IMR-90 (cell line): Measurements from ENCODE around the gene RGS9. TPM values are rescaled to one million over a fixed set of nuclear protein-coding genes. Genes with fewer than 3 reads are reported as not detected.

ENCODE experiments used
- ATAC-seq: fragments of 200-7000 bp; cut with Tn5 transposase; 2 replicates; pipeline ENCODE4 v1.9.1; 2020; ENCODE audit warnings: low read depth, mild to moderate bottlenecking, moderate library complexity
- BruUV-seq: library from RNA; stranded (reverse); fragments of 400-500 nt; replicated peaks from 2 replicates; lab custom pipeline; 2021; lab: Mats Ljungman, UMichigan
- CTCF ChIA-PET: fragments of 300-600 bp; formaldehyde crosslinking; extraction: SDS; loops from one replicate; lab custom pipeline; 2021; ENCODE audit warnings: antibody characterized with exemption; lab: Yijun Ruan, JAX
- POLR2A ChIA-PET: fragments of 300-600 bp; sonication (Branson Sonifier 250); formaldehyde crosslinking; loops from one replicate; lab custom pipeline; 2022; ENCODE audit warnings: antibody characterized with exemption; ENCODE audit not compliant: unreplicated experiment; lab: Charles Lee
- DNase-seq: peaks from one replicate; pipeline ENCODE4 v3.0.0; 2013
- H2AFZ ChIP-seq: replicated peaks from 2 replicates; pipeline ENCODE3; 2013; ENCODE audit warnings: low read length, mild to moderate bottlenecking; ENCODE audit not compliant: poor library complexity
- H2AK5ac ChIP-seq: 2 replicates; pipeline ENCODE4 v1.6.1; 2013; ENCODE audit warnings: low read depth, low read length, inconsistent platforms
- H2AK9ac ChIP-seq: replicated peaks from 2 replicates; pipeline ENCODE3; 2013; ENCODE audit warnings: mild to moderate bottlenecking, low read depth, low read length, moderate library complexity; ENCODE audit not compliant: poor library complexity
- H2BK120ac ChIP-seq: 2 replicates; pipeline ENCODE4 v1.6.1; 2013; ENCODE audit warnings: low read depth, low read length, inconsistent platforms
- H2BK15ac ChIP-seq: 3 replicates; pipeline ENCODE4 v1.6.1; 2013; ENCODE audit warnings: low read depth, low read length, inconsistent platforms
- H2BK20ac ChIP-seq: 2 replicates; pipeline ENCODE4 v1.6.1; 2013; ENCODE audit warnings: low read depth, mild to moderate bottlenecking, inconsistent platforms, low read length, moderate library complexity
- H2BK5ac ChIP-seq: 2 replicates; pipeline ENCODE4 v1.6.1; 2013; ENCODE audit warnings: mild to moderate bottlenecking, low read depth, low read length, inconsistent platforms; ENCODE audit not compliant: poor library complexity, severe bottlenecking
- H3K14ac ChIP-seq: replicated peaks from 2 replicates; pipeline ENCODE4 v1.6.1; 2013; ENCODE audit warnings: low read depth, low read length, inconsistent platforms
- H3K18ac ChIP-seq: 2 replicates; pipeline ENCODE4 v1.6.1; 2013; ENCODE audit warnings: low read depth, low read length, control low read depth
- H3K23ac ChIP-seq: 2 replicates; pipeline ENCODE4 v1.6.1; 2013; ENCODE audit warnings: low read depth, low read length, inconsistent platforms
- H3K27ac ChIP-seq: 2 replicates; pipeline ENCODE4 v1.5.1; 2013; ENCODE audit warnings: mild to moderate bottlenecking, control low read depth, low read length; ENCODE audit not compliant: insufficient read depth
- H3K27me3 ChIP-seq: 2 replicates; pipeline ENCODE4 v1.6.1; 2013; ENCODE audit warnings: low read length; ENCODE audit not compliant: control insufficient read depth, insufficient read depth
- H3K36me3 ChIP-seq: 2 replicates; pipeline ENCODE4 v1.6.1; 2013; ENCODE audit warnings: low read length, mixed read lengths; ENCODE audit not compliant: control insufficient read depth, insufficient read depth
- H3K4ac ChIP-seq: 2 replicates; pipeline ENCODE4 v1.6.1; 2013; ENCODE audit warnings: low read depth, low read length, inconsistent platforms
- H3K4me1 ChIP-seq: 2 replicates; pipeline ENCODE4 v1.6.1; 2013; ENCODE audit warnings: low read length, mixed read lengths; ENCODE audit not compliant: control insufficient read depth, insufficient read depth
- H3K4me2 ChIP-seq: 2 replicates; pipeline ENCODE4 v1.6.1; 2013; ENCODE audit warnings: low read depth, mild to moderate bottlenecking, control low read depth, low read length, moderate library complexity
- H3K4me3 ChIP-seq: 2 replicates; pipeline ENCODE4 v1.5.1; 2013; ENCODE audit warnings: low read depth, mild to moderate bottlenecking, control low read depth, low read length, moderate library complexity; ENCODE audit not compliant: insufficient read depth
- H3K56ac ChIP-seq: 2 replicates; pipeline ENCODE4 v1.6.1; 2013; ENCODE audit warnings: low read length, inconsistent platforms; ENCODE audit not compliant: insufficient read depth; ENCODE audit errors: extremely low read depth
- H3K79me1 ChIP-seq, 2 experiments: 2 replicates each; pipeline ENCODE4 v1.6.1; 2013; ENCODE audit warnings: low read length in 2 of 2, inconsistent platforms in 1 of 2, low read depth in 1 of 2
- H3K9ac ChIP-seq: 2 replicates; pipeline ENCODE4 v1.6.1; 2013; ENCODE audit warnings: low read depth, low read length, control low read depth
- H3K9me1 ChIP-seq: 2 replicates; pipeline ENCODE4 v1.6.1; 2013; ENCODE audit warnings: low read length, inconsistent platforms; ENCODE audit not compliant: insufficient read depth
- H3K9me3 ChIP-seq: 2 replicates; pipeline ENCODE4 v1.6.1; 2013; ENCODE audit warnings: low read length; ENCODE audit not compliant: control insufficient read depth, insufficient read depth
- H4K20me1 ChIP-seq: 2 replicates; pipeline ENCODE4 v1.6.1; 2013; ENCODE audit warnings: low read length, inconsistent platforms; ENCODE audit not compliant: insufficient read depth
- H4K5ac ChIP-seq: 2 replicates; pipeline ENCODE4 v1.6.1; 2013; ENCODE audit warnings: mild to moderate bottlenecking, low read depth, low read length, control low read depth
- H4K8ac ChIP-seq, 2 experiments: 2 replicates each; pipeline ENCODE4 v1.6.1; 2013; ENCODE audit warnings: low read depth in 2 of 2, low read length in 2 of 2, control low read depth in 1 of 2, inconsistent platforms in 1 of 2
- H4K91ac ChIP-seq: 2 replicates; pipeline ENCODE4 v1.6.1; 2013; ENCODE audit warnings: low read depth, low read length, inconsistent platforms; ENCODE audit not compliant: insufficient read depth
- BHLHE40 ChIP-seq: fragments of 150-350 bp; IDR thresholded peaks from 2 replicates; pipeline ENCODE4 v1.6.1; 2016; ENCODE audit warnings: mild to moderate bottlenecking, low read depth, low read length
- CEBPB ChIP-seq: IDR thresholded peaks from 2 replicates; pipeline ENCODE4 v1.6.1; 2012; ENCODE audit warnings: low read depth, low read length, improper control_type of control experiment
- CHD1 ChIP-seq: IDR thresholded peaks from 2 replicates; pipeline ENCODE4 v1.6.1; 2012; ENCODE audit warnings: low read depth, low read length, improper control_type of control experiment
- ELK1 ChIP-seq: fragments of 150-350 bp; IDR thresholded peaks from 2 replicates; pipeline ENCODE4 v1.6.1; 2016; ENCODE audit warnings: low read depth, mild to moderate bottlenecking, low read length, moderate library complexity, borderline replicate concordance
- MAFK ChIP-seq: IDR thresholded peaks from 2 replicates; pipeline ENCODE4 v1.6.1; 2012; ENCODE audit warnings: low read depth, low read length, improper control_type of control experiment
- MAZ ChIP-seq: IDR thresholded peaks from 2 replicates; pipeline ENCODE4 v1.6.1; 2012; ENCODE audit warnings: low read depth, mild to moderate bottlenecking, low read length, improper control_type of control experiment, moderate library complexity, borderline replicate concordance
- MXI1 ChIP-seq: IDR thresholded peaks from 2 replicates; pipeline ENCODE4 v1.6.1; 2012; ENCODE audit warnings: low read depth, mild to moderate bottlenecking, low read length, moderate library complexity, borderline replicate concordance
- NFE2L2 ChIP-seq: fragments of 150-350 bp; IDR thresholded peaks from 2 replicates; pipeline ENCODE4 v1.6.1; 2016; ENCODE audit warnings: low read depth, mild to moderate bottlenecking, low read length
- POLR2A ChIP-seq: IDR thresholded peaks from 2 replicates; pipeline ENCODE4 v1.6.1; 2012; ENCODE audit warnings: mild to moderate bottlenecking, low read depth, low read length
- RAD21 ChIP-seq: IDR thresholded peaks from 2 replicates; pipeline ENCODE4 v1.6.1; 2012; ENCODE audit warnings: low read length, improper control_type of control experiment
- RFX5 ChIP-seq: IDR thresholded peaks from 2 replicates; pipeline ENCODE4 v1.8.0; 2012; ENCODE audit warnings: low read depth, mild to moderate bottlenecking, low read length, moderate library complexity
- USF2 ChIP-seq: fragments of 150-350 bp; IDR thresholded peaks from 2 replicates; pipeline ENCODE4 v1.6.1; 2017; ENCODE audit warnings: mild to moderate bottlenecking, antibody characterized with exemption, low read length, low read depth
- WGBS, 2 experiments: methylation state at CpG; one replicate each; pipeline versions ENCODE4 v1.1.5 to v1.1.7; 2013; ENCODE audit warnings: missing lambda C conversion rate in 2 of 2; ENCODE audit not compliant: insufficient read length in 1 of 2; ENCODE audit errors: extremely low coverage in 2 of 2; 5-methylcytosine and 5-hydroxymethylcytosine counted together
- dilution Hi-C: fragments of 300-500 bp; cut with HindIII; formaldehyde crosslinking; loops from one replicate; pipeline ENCODE4 v1.14.3; 2018; ENCODE audit warnings: low sequenced_read_pairs; ENCODE audit not compliant: unreplicated experiment
- in situ Hi-C: fragments of 300-500 bp; cut with MboI; formaldehyde crosslinking; loops from 3 replicates; pipeline ENCODE4 v1.14.3; 2019; ENCODE audit warnings: low sequenced_read_pairs, inconsistent platforms, mixed read lengths
- intact Hi-C: fragments of 100-400 bp; cut with micrococcal nuclease; formaldehyde crosslinking; loops from 2 replicates; pipeline ENCODE4 v1.10.0; 2022
- polyA plus RNA-seq, 3 experiments: library from polyadenylated mRNA; depleted of rRNA; stranded (reverse); fragments of >200 nt; gene quantifications; 2 replicates each; pipeline ENCODE4 v1.2.3, GENCODE V29; 2012; ENCODE audit warnings: low replicate concordance in 1 of 3
- total RNA-seq: library from RNA; depleted of rRNA; stranded (reverse); fragments of >200 nt; gene quantifications from 2 replicates; pipeline ENCODE4 v1.2.3, GENCODE V29; 2012

RGS9 gene
- total and polyA plus RNA-seq, 2 of the 4 experiments (the other 2 are of a cell fraction) = 0.90 to 1.1 TPM

GRCh38 chr17:65121368-65121767 lies 15.8 kb upstream of the RGS9 start:
- DNase-seq (no peak), ATAC-seq (no peak)
- H3K23ac ChIP-seq = no peak overlapping the region
- H3K4me3 ChIP-seq = no peak overlapping the region
- no peaks in the 10 kb centered on the region for H3K9me3 ChIP-seq
- H3K9ac ChIP-seq = no peak overlapping the region
- no peak overlapping the region for H3K18ac ChIP-seq
- no peak overlapping the region; a peak in 1 of 4 replicates for H4K8ac ChIP-seq
- H3K36me3 ChIP-seq = no peaks in the 10 kb centered on the region
- no peak overlapping the region for H3K56ac ChIP-seq
- no peak overlapping the region for H2AFZ ChIP-seq
- no peak overlapping the region for H4K91ac ChIP-seq
- H2AK5ac ChIP-seq = no peak overlapping the region
- H3K4me2 ChIP-seq = no peak overlapping the region
- H2BK120ac ChIP-seq = no peak overlapping the region
- H4K20me1 ChIP-seq = no peaks in the 10 kb centered on the region
- H2BK15ac ChIP-seq = no peak overlapping the region
- no CpG with 5 or more reads among the region's 6 CpGs for WGBS, 2 experiments
- no TSS peak for BruUV-seq
- no peak overlapping the region for H2BK20ac ChIP-seq
- no peak overlapping the region for H2AK9ac ChIP-seq
- H4K5ac ChIP-seq = no peak overlapping the region
- TF ChIP-seq ELK1 (no peak), RFX5 (no peak), POLR2A (no peak), MAFK (no peak), CHD1 (no peak), RAD21 (no peak), BHLHE40 (no peak), MAZ (no peak), MXI1 (no peak), USF2 (no peak), CEBPB (no peak), NFE2L2 (no peak)
- H3K27me3 ChIP-seq = peaks cover 6% of the 10 kb centered on the region
- no peaks in the 10 kb centered on the region for H3K79me1 ChIP-seq
- H3K4ac ChIP-seq = no peak overlapping the region
- dilution Hi-C loops = no loop called here
- no peaks in the 10 kb centered on the region; the same call in none of the 2 replicates for H3K9me1 ChIP-seq
- no peak overlapping the region for H3K14ac ChIP-seq
- H2BK5ac ChIP-seq = no peak overlapping the region
- ChIA-PET POLR2A (no interaction called here), CTCF (no interaction called here)
- H3K27ac ChIP-seq = no peak overlapping the region
- in situ Hi-C loops = no loop called here
- H3K4me1 ChIP-seq = peaks cover 8% of the 10 kb centered on the region
- intact Hi-C loops = loop anchor here (5.0 kb wide), 3 partner anchors 64 to 149 kb away; partner anchors contain the start of gene GNA13
